Liver (tissue), 9 donors: ENCODE data around the gene LYSET. TPM values are rescaled to one million over a fixed set of nuclear protein-coding genes. Genes with fewer than 3 reads are reported as not detected.

ENCODE experiments used
- DNase-seq: peaks from one replicate; pipeline ENCODE4 v3.0.0-alpha.2; 2017; ENCODE audit warnings: low spot score
- H3K27ac ChIP-seq, 2 donors: one replicate each; pipeline ENCODE4 v1.7.0; 2013; ENCODE audit warnings: inconsistent platforms in 2 of 2, low read length in 2 of 2, control low read depth in 1 of 2, low read depth in 1 of 2, mild to moderate bottlenecking in 1 of 2
- H3K27me3 ChIP-seq, 4 donors: one replicate each; pipeline versions ENCODE4 v1.6.1 to v1.7.0; 2013; ENCODE audit warnings: low read length in 3 of 4, inconsistent platforms in 1 of 4, mild to moderate bottlenecking in 1 of 4, moderate library complexity in 1 of 4; ENCODE audit not compliant: control insufficient read depth in 4 of 4, insufficient read depth in 4 of 4
- H3K36me3 ChIP-seq, 4 donors: one replicate each; pipeline versions ENCODE4 v1.6.1 to v1.7.0; 2013; ENCODE audit warnings: low read length in 3 of 4, mild to moderate bottlenecking in 3 of 4, low read depth in 1 of 4, moderate library complexity in 1 of 4; ENCODE audit not compliant: control insufficient read depth in 4 of 4, insufficient read depth in 3 of 4
- H3K4me1 ChIP-seq, 4 donors: one replicate each; pipeline versions ENCODE4 v1.6.1 to v1.7.0; 2013; ENCODE audit warnings: low read length in 3 of 4, mild to moderate bottlenecking in 3 of 4, moderate library complexity in 1 of 4; ENCODE audit not compliant: control insufficient read depth in 4 of 4, insufficient read depth in 4 of 4
- H3K4me3 ChIP-seq, 3 donors: one replicate each; pipeline versions ENCODE4 v1.6.1 to v1.7.0; 2013; ENCODE audit warnings: low read length in 3 of 3, control low read depth in 1 of 3, low read depth in 1 of 3, mild to moderate bottlenecking in 1 of 3
- H3K9ac ChIP-seq, 2 donors: one replicate each; pipeline ENCODE4 v1.7.0; 2013; ENCODE audit warnings: low read length in 2 of 2, mild to moderate bottlenecking in 2 of 2, moderate library complexity in 2 of 2, control low read depth in 1 of 2, low read depth in 1 of 2
- H3K9me3 ChIP-seq, 4 donors: one replicate each; pipeline versions ENCODE4 v1.6.1 to v1.7.0; 2013; ENCODE audit warnings: low read length in 3 of 4; ENCODE audit not compliant: control insufficient read depth in 4 of 4
- EGR1 ChIP-seq, 2 donors: IDR thresholded peaks; 2 replicates each; pipeline ENCODE4 v1.6.1; 2016 to 2018; ENCODE audit warnings: antibody characterized with exemption in 2 of 2, low read depth in 2 of 2
- FOXA1 ChIP-seq: IDR thresholded peaks from 2 replicates; pipeline ENCODE4 v1.6.1; 2016; ENCODE audit warnings: antibody characterized with exemption
- FOXA2 ChIP-seq: IDR thresholded peaks from 2 replicates; pipeline ENCODE4 v1.6.1; 2016; ENCODE audit warnings: antibody characterized with exemption
- GABPA ChIP-seq, 2 donors: IDR thresholded peaks in 1 of 2; conservative IDR thresholded peaks in 1 of 2; 2 replicates each; pipeline ENCODE4 v1.6.1; 2016; ENCODE audit warnings: antibody characterized with exemption in 2 of 2, mild to moderate bottlenecking in 1 of 2, moderate library complexity in 1 of 2
- HNF4A ChIP-seq, 2 donors: conservative IDR thresholded peaks; 2 replicates each; pipeline ENCODE4 v1.6.1; 2016; ENCODE audit warnings: antibody characterized with exemption in 2 of 2, mild to moderate bottlenecking in 2 of 2
- HNF4G ChIP-seq: IDR thresholded peaks from 2 replicates; pipeline ENCODE4 v1.6.1; 2016; ENCODE audit warnings: antibody characterized with exemption
- JUND ChIP-seq, 2 donors: IDR thresholded peaks; 2 replicates each; pipeline ENCODE4 v1.6.1; 2016; ENCODE audit warnings: antibody characterized with exemption in 2 of 2
- NR2F2 ChIP-seq: IDR thresholded peaks from 2 replicates; pipeline ENCODE4 v1.6.1; 2016; ENCODE audit warnings: antibody characterized with exemption
- RAD21 ChIP-seq, 2 donors: IDR thresholded peaks; 2 replicates each; pipeline ENCODE4 v1.6.1; 2016; ENCODE audit warnings: antibody characterized with exemption in 2 of 2, mild to moderate bottlenecking in 2 of 2
- RXRA ChIP-seq, 2 donors: IDR thresholded peaks; 2 replicates each; pipeline ENCODE4 v1.6.1; 2017 to 2018; ENCODE audit warnings: antibody characterized with exemption in 2 of 2, mild to moderate bottlenecking in 1 of 2
- SP1 ChIP-seq: IDR thresholded peaks from 2 replicates; pipeline ENCODE4 v1.6.1; 2018; ENCODE audit warnings: antibody characterized with exemption, mild to moderate bottlenecking
- TAF1 ChIP-seq: conservative IDR thresholded peaks from 2 replicates; pipeline ENCODE4 v1.6.1; 2016; ENCODE audit warnings: antibody characterized with exemption, mild to moderate bottlenecking
- YY1 ChIP-seq: IDR thresholded peaks from 2 replicates; pipeline ENCODE4 v1.6.1; 2016; ENCODE audit warnings: antibody characterized with exemption, mild to moderate bottlenecking
- WGBS: extraction: QIAGEN DNeasy Blood & Tissue Kit; methylation state at CpG from one replicate; pipeline ENCODE4 v1.1.7; 2013; 5-methylcytosine and 5-hydroxymethylcytosine counted together
- polyA plus RNA-seq, 2 donors: library from polyadenylated mRNA; stranded (reverse) in 1 of 2; unstranded in 1 of 2; fragments of 200-250 nt in 1 of 2; fragments of >200 nt in 1 of 2; fragmentation: Nextera tagmentation in 1 of 2; extraction: Ambion mirVana in 1 of 2; gene quantifications; one replicate each; pipeline versions ENCODE4 v1.2.1 to v1.2.3, GENCODE V29; 2013 to 2015
- total RNA-seq, 2 donors: library from RNA; depleted of rRNA; stranded (reverse); fragments of >200 nt; gene quantifications; one replicate each; pipeline ENCODE4 v1.2.3, GENCODE V29; 2014
- TF ChIP-seq, protein P1 (sequence below): IDR thresholded peaks from 2 replicates; pipeline ENCODE4 v1.6.1; 2016; ENCODE audit warnings: antibody characterized with exemption
- TF ChIP-seq, protein P2 (sequence below): fragments of 150-350 bp; IDR thresholded peaks from 2 replicates; pipeline ENCODE4 v1.5.1; 2017; ENCODE audit warnings: improper control_type of control experiment, low read depth, low read length; ENCODE audit not compliant: missing input control
- TF ChIP-seq, protein P3 (sequence below): IDR thresholded peaks from 2 replicates; pipeline ENCODE4 v1.6.1; 2016; ENCODE audit warnings: antibody characterized with exemption
- TF ChIP-seq, protein P4 (sequence below): IDR thresholded peaks from 2 replicates; pipeline ENCODE4 v1.6.1; 2016; ENCODE audit warnings: antibody characterized with exemption
- TF ChIP-seq, protein P5 (sequence below): IDR thresholded peaks from 2 replicates; pipeline ENCODE4 v1.6.1; 2016; ENCODE audit warnings: antibody characterized with exemption, mild to moderate bottlenecking
- donor health status: healthy.
- donor health status: healthy.
- donor health status: healthy.
- donor health status: healthy.
- donor health status: healthy.

The LYSET gene
- total and polyA plus RNA-seq, 4 donors, result 5.6 to 13.4 (median 6.5) TPM

DNA sequence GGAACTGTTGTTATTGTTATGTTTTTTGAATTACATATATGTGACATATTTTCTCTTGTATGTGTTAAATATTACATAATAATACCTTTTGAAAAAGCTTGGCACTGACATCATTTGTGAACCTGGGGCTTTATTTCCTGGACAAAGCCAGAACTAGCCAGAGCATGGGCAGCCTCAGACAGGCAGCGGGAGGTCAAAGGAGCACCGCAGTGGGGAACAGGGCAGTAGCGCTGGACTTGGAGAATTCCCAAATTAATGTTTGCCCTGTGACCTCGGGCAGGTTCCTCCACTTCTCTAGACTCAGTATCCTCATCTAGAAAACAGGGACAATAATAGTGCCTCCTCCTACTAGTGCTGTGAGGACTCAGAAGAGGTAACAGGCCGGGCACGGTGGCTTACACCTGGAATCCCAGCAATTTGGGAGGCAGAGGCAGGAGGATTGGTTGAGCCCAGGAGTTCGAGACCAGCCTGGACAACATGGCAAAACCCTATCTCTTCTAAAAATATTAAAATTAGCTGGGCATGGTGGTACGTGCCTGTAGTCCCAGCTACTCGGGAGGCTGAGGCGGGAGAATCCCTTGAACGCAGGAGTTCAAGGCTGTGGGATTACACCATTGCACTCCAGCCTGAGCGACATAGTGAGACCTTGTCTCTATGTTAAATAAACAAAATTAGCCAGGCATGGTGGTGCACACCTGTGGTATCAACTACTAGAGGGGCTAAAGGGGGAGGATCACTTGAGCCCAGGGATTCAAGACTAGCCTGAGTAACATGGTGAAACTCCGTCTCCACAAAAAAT lies 42.1 kb upstream of the LYSET start:
- peak in 1 of 2 donors; percentile 45 for TF ChIP-seq JUND (IDR thresholded peaks at IDR 0.05)
- no peak for TF ChIP-seq HNF4G
- TF ChIP-seq, protein P1, sequence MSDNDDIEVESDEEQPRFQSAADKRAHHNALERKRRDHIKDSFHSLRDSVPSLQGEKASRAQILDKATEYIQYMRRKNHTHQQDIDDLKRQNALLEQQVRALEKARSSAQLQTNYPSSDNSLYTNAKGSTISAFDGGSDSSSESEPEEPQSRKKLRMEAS, result peak; percentile 58
- no peak for TF ChIP-seq GABPA (IDR thresholded peaks at IDR 0.05 in 1 of 2, conservative IDR thresholded peaks at IDR 0.05 in 1 of 2)
- TF ChIP-seq, protein P2, sequence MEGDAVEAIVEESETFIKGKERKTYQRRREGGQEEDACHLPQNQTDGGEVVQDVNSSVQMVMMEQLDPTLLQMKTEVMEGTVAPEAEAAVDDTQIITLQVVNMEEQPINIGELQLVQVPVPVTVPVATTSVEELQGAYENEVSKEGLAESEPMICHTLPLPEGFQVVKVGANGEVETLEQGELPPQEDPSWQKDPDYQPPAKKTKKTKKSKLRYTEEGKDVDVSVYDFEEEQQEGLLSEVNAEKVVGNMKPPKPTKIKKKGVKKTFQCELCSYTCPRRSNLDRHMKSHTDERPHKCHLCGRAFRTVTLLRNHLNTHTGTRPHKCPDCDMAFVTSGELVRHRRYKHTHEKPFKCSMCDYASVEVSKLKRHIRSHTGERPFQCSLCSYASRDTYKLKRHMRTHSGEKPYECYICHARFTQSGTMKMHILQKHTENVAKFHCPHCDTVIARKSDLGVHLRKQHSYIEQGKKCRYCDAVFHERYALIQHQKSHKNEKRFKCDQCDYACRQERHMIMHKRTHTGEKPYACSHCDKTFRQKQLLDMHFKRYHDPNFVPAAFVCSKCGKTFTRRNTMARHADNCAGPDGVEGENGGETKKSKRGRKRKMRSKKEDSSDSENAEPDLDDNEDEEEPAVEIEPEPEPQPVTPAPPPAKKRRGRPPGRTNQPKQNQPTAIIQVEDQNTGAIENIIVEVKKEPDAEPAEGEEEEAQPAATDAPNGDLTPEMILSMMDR, result no peak
- TF ChIP-seq FOXA1, result no peak
- TF ChIP-seq, protein P3, sequence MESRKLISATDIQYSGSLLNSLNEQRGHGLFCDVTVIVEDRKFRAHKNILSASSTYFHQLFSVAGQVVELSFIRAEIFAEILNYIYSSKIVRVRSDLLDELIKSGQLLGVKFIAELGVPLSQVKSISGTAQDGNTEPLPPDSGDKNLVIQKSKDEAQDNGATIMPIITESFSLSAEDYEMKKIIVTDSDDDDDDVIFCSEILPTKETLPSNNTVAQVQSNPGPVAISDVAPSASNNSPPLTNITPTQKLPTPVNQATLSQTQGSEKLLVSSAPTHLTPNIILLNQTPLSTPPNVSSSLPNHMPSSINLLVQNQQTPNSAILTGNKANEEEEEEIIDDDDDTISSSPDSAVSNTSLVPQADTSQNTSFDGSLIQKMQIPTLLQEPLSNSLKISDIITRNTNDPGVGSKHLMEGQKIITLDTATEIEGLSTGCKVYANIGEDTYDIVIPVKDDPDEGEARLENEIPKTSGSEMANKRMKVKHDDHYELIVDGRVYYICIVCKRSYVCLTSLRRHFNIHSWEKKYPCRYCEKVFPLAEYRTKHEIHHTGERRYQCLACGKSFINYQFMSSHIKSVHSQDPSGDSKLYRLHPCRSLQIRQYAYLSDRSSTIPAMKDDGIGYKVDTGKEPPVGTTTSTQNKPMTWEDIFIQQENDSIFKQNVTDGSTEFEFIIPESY, result peak; percentile 44
- TF ChIP-seq TAF1, result no peak
- TF ChIP-seq RAD21 (IDR thresholded peaks at IDR 0.05), result peak; percentile 21 to 46
- peak in 1 of 2 donors; percentile 18 for TF ChIP-seq EGR1 (IDR thresholded peaks at IDR 0.05; ENCODE audit: low read depth in 2 of 2)
- TF ChIP-seq SP1, result peak; percentile 77
- TF ChIP-seq FOXA2, result no peak
- TF ChIP-seq RXRA (IDR thresholded peaks at IDR 0.05), result peak; percentile 83 to 88
- TF ChIP-seq, protein P4, sequence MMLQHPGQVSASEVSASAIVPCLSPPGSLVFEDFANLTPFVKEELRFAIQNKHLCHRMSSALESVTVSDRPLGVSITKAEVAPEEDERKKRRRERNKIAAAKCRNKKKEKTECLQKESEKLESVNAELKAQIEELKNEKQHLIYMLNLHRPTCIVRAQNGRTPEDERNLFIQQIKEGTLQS, result peak; percentile 19
- peak; percentile 78 to 79 for TF ChIP-seq HNF4A (conservative IDR thresholded peaks at IDR 0.05)
- TF ChIP-seq NR2F2, result peak; percentile 50
- TF ChIP-seq, protein P5, sequence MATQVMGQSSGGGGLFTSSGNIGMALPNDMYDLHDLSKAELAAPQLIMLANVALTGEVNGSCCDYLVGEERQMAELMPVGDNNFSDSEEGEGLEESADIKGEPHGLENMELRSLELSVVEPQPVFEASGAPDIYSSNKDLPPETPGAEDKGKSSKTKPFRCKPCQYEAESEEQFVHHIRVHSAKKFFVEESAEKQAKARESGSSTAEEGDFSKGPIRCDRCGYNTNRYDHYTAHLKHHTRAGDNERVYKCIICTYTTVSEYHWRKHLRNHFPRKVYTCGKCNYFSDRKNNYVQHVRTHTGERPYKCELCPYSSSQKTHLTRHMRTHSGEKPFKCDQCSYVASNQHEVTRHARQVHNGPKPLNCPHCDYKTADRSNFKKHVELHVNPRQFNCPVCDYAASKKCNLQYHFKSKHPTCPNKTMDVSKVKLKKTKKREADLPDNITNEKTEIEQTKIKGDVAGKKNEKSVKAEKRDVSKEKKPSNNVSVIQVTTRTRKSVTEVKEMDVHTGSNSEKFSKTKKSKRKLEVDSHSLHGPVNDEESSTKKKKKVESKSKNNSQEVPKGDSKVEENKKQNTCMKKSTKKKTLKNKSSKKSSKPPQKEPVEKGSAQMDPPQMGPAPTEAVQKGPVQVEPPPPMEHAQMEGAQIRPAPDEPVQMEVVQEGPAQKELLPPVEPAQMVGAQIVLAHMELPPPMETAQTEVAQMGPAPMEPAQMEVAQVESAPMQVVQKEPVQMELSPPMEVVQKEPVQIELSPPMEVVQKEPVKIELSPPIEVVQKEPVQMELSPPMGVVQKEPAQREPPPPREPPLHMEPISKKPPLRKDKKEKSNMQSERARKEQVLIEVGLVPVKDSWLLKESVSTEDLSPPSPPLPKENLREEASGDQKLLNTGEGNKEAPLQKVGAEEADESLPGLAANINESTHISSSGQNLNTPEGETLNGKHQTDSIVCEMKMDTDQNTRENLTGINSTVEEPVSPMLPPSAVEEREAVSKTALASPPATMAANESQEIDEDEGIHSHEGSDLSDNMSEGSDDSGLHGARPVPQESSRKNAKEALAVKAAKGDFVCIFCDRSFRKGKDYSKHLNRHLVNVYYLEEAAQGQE, result no peak
- no peak for TF ChIP-seq YY1
- no peaks in the 10 kb centered on the region for H3K27me3 ChIP-seq
- peak overlapping the region in 1 of 2 donors; percentile 59 for H3K9ac ChIP-seq
- WGBS, result 59% methylated on average over 13 of the region's 13 CpGs
- H3K4me3 ChIP-seq, result no peak overlapping the region
- peaks cover 3 to 20% (median 11%) of the 10 kb centered on the region in 4 donors for H3K4me1 ChIP-seq
- H3K27ac ChIP-seq, result peak overlapping the region; percentile 21 to 31
- no peaks in the 10 kb centered on the region for H3K36me3 ChIP-seq
- DNase-seq, result no peak
- no peaks in the 10 kb centered on the region for H3K9me3 ChIP-seq
